OCI-LY1 (cell line): ENCODE measurements around the gene FHL3.
A peak's percentile ranks its signal among the peaks of the same experiment; 100 is the strongest.

Source experiments
- H2AFZ ChIP-seq: fragments of 200-600 bp; sonication (generic), shearing (Covaris generic); 2 replicates; pipeline ENCODE4 v1.6.0; 2014; ENCODE audit warnings: antibody characterized with exemption, mild to moderate bottlenecking, low read length
- H3F3A ChIP-seq: fragments of 200-600 bp; sonication (generic), shearing (Covaris generic); 2 replicates; pipeline ENCODE4 v1.6.0; 2014; ENCODE audit warnings: mild to moderate bottlenecking, antibody characterized with exemption, low read length, moderate library complexity; ENCODE audit not compliant: insufficient read depth
- H3K27ac ChIP-seq: fragments of 200-600 bp; sonication (generic); 2 replicates; pipeline ENCODE4 v1.5.1; 2014; ENCODE audit warnings: low read length, mixed run types, mild to moderate bottlenecking, low read depth; ENCODE audit not compliant: poor library complexity, severe bottlenecking
- H3K27me3 ChIP-seq: fragments of 200-600 bp; sonication (generic); 2 replicates; pipeline ENCODE4 v1.6.0; 2014; ENCODE audit warnings: antibody characterized with exemption, mild to moderate bottlenecking, low read length, moderate library complexity; ENCODE audit not compliant: insufficient read depth
- H3K36me3 ChIP-seq: fragments of 200-600 bp; sonication (generic); 2 replicates; pipeline ENCODE4 v1.6.1; 2014; ENCODE audit warnings: mild to moderate bottlenecking, antibody characterized with exemption, low read length, moderate library complexity, mixed read lengths; ENCODE audit not compliant: insufficient read depth
- H3K4me1 ChIP-seq: fragments of 200-600 bp; sonication (generic); 2 replicates; pipeline ENCODE4 v1.5.1; 2014; ENCODE audit warnings: mild to moderate bottlenecking, low read length, moderate library complexity; ENCODE audit not compliant: insufficient read depth, severe bottlenecking
- H3K4me2 ChIP-seq: fragments of 200-600 bp; sonication (generic), shearing (Covaris generic); 2 replicates; pipeline ENCODE4 v1.6.1; 2014; ENCODE audit warnings: low read length
- H3K4me3 ChIP-seq: fragments of 200-600 bp; sonication (generic); 2 replicates; pipeline ENCODE4 v1.5.1; 2014; ENCODE audit warnings: low read length, low read depth, mild to moderate bottlenecking, mixed read lengths; ENCODE audit not compliant: poor library complexity, severe bottlenecking
- H3K79me2 ChIP-seq: fragments of 200-600 bp; shearing (Covaris generic); 2 replicates; pipeline ENCODE4 v1.6.1; 2016; ENCODE audit warnings: mixed run types, low read length, mixed read lengths; ENCODE audit not compliant: insufficient read depth
- H3K9ac ChIP-seq: fragments of 200-600 bp; sonication (generic), shearing (Covaris generic); 2 replicates; pipeline ENCODE4 v1.6.1; 2014; ENCODE audit warnings: mild to moderate bottlenecking, low read length, mixed read lengths
- H3K9me2 ChIP-seq: fragments of 200-600 bp; sonication (generic), shearing (Covaris generic); 2 replicates; pipeline ENCODE4 v1.6.1; 2014; ENCODE audit warnings: low read depth, mild to moderate bottlenecking, low read length, mixed read lengths
- H3K9me3 ChIP-seq: fragments of 200-600 bp; shearing (Covaris generic); 2 replicates; pipeline ENCODE4 v1.6.1; 2014; ENCODE audit warnings: low read length, mixed read lengths
- H4K20me1 ChIP-seq: fragments of 200-600 bp; sonication (generic), shearing (Covaris generic); 2 replicates; pipeline ENCODE4 v1.6.0; 2016; ENCODE audit warnings: mild to moderate bottlenecking, low read length; ENCODE audit not compliant: insufficient read depth
- EZH2 ChIP-seq: fragments of 200-600 bp; sonication (generic), shearing (Covaris generic); IDR thresholded peaks from 2 replicates; pipeline ENCODE4 v1.8.0; 2017; ENCODE audit warnings: borderline replicate concordance, mixed run types, mild to moderate bottlenecking, antibody characterized with exemption, low read length, moderate library complexity, mixed read lengths
- TF ChIP-seq, protein P1 (sequence below): fragments of 200-600 bp; sonication (generic), shearing (Covaris generic); IDR thresholded peaks from 2 replicates; pipeline ENCODE4 v1.5.1; 2017; ENCODE audit warnings: mild to moderate bottlenecking, antibody characterized with exemption, low read length, moderate library complexity, mixed read lengths

FHL3 gene

DNA sequence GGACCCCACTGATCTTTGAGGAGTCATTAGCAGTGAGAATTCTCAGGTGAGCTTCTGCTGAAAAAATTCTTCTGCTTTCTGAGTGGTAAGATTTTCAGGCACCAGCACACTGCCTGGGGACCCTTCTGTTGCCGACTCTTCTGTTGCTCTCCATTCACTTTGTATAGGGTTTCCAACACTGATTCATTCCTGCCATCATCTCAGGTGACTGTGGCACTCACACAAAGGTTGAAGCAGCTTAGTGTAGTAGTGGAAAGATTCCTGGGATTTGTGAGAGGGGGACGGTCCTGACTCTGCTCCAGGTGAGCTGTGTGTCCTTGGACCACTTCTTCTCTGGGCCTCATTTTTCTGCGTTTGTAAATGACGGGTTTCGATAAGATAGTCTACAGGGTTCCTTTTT is 16.7 kb upstream of the FHL3 start:
- TF ChIP-seq EZH2, result no peak
- TF ChIP-seq, protein P1, sequence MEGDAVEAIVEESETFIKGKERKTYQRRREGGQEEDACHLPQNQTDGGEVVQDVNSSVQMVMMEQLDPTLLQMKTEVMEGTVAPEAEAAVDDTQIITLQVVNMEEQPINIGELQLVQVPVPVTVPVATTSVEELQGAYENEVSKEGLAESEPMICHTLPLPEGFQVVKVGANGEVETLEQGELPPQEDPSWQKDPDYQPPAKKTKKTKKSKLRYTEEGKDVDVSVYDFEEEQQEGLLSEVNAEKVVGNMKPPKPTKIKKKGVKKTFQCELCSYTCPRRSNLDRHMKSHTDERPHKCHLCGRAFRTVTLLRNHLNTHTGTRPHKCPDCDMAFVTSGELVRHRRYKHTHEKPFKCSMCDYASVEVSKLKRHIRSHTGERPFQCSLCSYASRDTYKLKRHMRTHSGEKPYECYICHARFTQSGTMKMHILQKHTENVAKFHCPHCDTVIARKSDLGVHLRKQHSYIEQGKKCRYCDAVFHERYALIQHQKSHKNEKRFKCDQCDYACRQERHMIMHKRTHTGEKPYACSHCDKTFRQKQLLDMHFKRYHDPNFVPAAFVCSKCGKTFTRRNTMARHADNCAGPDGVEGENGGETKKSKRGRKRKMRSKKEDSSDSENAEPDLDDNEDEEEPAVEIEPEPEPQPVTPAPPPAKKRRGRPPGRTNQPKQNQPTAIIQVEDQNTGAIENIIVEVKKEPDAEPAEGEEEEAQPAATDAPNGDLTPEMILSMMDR, result no peak
- Histone ChIP-seq H3K4me3 (no peak overlapping the region), H3K27ac (no peak overlapping the region), H3K36me3 (peaks cover 89% of the 10 kb centered on the region), H3K4me2 (no peak overlapping the region), H3K9me3 (no peaks in the 10 kb centered on the region), H4K20me1 (no peaks in the 10 kb centered on the region), H3K9ac (no peak overlapping the region), H3K4me1 (no peaks in the 10 kb centered on the region), H3F3A (no peaks in the 10 kb centered on the region; the same call in 1 of the 2 replicates), H3K79me2 (0 out of 2 replicates have a peak, but pooled peaks cover 3% of the 10 kb centered on the region), H2AFZ (no peak overlapping the region), H3K27me3 (no peaks in the 10 kb centered on the region), H3K9me2 (no peaks in the 10 kb centered on the region)

- Histone ChIP-seq H3F3A (no peaks in the 10 kb centered on the region; the same call in 1 of the 2 replicates), H3K9me2 (no peaks in the 10 kb centered on the region), H3K9ac (no peak overlapping the region), H3K9me3 (no peaks in the 10 kb centered on the region), H3K36me3 (peaks cover 93% of the 10 kb centered on the region), H3K27ac (no peak overlapping the region), H3K27me3 (no peaks in the 10 kb centered on the region), H3K4me1 (no peaks in the 10 kb centered on the region), H3K79me2 (0 out of 2 replicates have a peak, but pooled peaks cover 5% of the 10 kb centered on the region), H3K4me3 (no peak overlapping the region), H2AFZ (no peak overlapping the region), H3K4me2 (no peak overlapping the region), H4K20me1 (no peaks in the 10 kb centered on the region)
- TF ChIP-seq EZH2, result no peak
- TF ChIP-seq, protein P1, result no peak
These were observed 15.1 kb upstream of the FHL3 start for GRCh38 chr1:38020396-38020795.

- Histone ChIP-seq H3K9ac (no peak overlapping the region), H3K9me3 (no peaks in the 10 kb centered on the region), H3K79me2 (peaks cover 14% of the 10 kb centered on the region; the same call in 1 of the 2 replicates), H3K4me3 (no peak overlapping the region), H2AFZ (no peak overlapping the region), H3K4me1 (peaks cover 9% of the 10 kb centered on the region), H3K27ac (no peak overlapping the region), H3K4me2 (no peak overlapping the region), H3K27me3 (no peaks in the 10 kb centered on the region), H3K9me2 (no peaks in the 10 kb centered on the region), H3F3A (no peaks in the 10 kb centered on the region; the same call in 1 of the 2 replicates), H3K36me3 (peaks cover 87% of the 10 kb centered on the region), H4K20me1 (no peaks in the 10 kb centered on the region)
- no peak for TF ChIP-seq EZH2
- TF ChIP-seq, protein P1, result peak; percentile 61
These were observed 13.6 kb upstream of the FHL3 start for GRCh38 chr1:38018864-38019343.
